ENCODE results near the gene COTL1.
"Not testable (repeated sequence)": the region's sequence is repeated elsewhere in the genome, so short reads cannot be mapped to it uniquely, and the experiment has no call there.

Gene COTL1

DNA sequence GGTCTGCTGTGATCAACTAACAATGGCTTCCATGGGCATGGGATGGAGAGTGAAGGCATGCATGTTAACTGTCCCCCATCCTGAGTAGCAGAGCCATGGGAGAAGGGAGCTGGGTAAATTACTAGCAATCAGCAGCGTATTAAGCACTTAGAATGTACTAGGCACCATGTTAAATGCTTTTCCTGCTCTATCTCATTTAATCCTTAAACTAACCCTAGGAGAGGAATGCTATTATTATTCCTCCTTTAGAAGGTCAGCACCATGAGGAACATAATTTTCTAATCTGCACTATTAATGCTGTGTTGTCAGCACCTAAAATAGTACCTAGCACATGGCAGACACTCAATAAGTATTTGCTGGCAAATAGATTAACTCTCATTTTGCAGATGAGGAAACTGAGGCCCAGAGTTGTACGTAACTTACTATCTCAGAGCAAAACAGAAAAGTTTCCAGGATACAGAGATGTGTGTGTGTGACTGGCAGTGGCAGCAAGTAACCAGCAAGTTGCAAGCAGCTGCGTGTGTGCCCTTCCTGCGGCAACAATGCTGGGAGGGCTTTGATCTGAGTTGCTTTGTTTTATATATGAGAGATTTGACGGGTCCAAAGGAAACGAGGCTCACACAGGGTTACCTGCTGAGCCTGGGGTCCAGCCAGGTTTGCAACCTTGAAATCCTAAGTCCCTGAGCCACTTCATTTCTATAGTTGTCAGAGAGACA is 23.9 kb upstream of the COTL1 start:
- H3K27ac ChIP-seq: peak overlapping the region; percentile 45
- TF ChIP-seq, protein P1, sequence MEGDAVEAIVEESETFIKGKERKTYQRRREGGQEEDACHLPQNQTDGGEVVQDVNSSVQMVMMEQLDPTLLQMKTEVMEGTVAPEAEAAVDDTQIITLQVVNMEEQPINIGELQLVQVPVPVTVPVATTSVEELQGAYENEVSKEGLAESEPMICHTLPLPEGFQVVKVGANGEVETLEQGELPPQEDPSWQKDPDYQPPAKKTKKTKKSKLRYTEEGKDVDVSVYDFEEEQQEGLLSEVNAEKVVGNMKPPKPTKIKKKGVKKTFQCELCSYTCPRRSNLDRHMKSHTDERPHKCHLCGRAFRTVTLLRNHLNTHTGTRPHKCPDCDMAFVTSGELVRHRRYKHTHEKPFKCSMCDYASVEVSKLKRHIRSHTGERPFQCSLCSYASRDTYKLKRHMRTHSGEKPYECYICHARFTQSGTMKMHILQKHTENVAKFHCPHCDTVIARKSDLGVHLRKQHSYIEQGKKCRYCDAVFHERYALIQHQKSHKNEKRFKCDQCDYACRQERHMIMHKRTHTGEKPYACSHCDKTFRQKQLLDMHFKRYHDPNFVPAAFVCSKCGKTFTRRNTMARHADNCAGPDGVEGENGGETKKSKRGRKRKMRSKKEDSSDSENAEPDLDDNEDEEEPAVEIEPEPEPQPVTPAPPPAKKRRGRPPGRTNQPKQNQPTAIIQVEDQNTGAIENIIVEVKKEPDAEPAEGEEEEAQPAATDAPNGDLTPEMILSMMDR (conservative IDR thresholded peaks at IDR 0.05): no peak

DNA sequence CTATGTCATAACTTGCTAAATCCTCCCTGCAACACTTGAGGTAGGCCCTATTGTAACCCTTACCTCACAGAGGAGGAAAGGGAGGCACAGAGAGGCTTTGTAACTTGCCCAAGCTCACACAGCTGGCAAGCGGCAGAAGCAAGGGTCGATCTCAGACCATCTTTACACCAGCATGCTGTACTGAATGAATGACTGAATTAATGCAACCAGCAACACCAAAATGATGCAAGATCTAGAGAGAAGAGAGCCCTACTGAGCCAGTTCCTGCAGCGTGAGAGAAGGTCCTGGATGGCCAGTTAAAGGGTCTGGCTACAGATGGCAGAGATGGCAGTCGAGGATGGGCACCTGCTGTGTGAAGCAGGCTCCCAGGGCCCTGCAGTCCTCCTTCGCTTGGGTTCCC is 22.3 kb upstream of the COTL1 start:
- TF ChIP-seq, protein P1 (conservative IDR thresholded peaks at IDR 0.05): no peak
- no peak overlapping the region for H3K27ac ChIP-seq

DNA sequence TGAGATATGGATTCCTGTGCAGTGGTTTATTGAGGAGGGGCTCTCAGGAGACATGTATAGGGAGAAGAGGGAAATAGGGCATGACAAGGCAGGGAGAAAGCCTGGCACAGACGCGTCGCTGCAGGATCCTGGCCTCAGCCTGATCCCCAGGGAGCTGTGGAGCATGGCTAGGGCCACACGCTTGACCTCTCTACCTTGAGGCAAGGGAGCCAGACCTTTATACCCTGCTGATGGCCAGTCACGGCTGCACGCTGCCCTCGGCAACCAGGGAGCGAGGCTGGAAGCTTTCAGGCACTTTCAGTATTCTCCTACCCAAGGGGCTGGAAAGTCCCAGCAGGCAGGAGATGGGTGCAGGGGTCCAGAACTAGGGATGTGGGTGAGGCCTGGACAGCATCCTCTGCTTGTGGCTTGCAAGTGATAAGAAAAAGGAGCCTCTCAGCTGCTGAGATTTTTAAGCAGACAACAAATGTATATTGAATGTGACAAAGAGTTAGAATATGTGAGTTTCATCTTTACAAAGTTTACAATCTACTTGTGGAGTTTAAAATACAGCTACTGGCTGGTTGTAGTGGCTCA is 20.4 kb upstream of the COTL1 start:
- TF ChIP-seq, protein P1 (conservative IDR thresholded peaks at IDR 0.05): no peak
- no peak overlapping the region for H3K27ac ChIP-seq

DNA sequence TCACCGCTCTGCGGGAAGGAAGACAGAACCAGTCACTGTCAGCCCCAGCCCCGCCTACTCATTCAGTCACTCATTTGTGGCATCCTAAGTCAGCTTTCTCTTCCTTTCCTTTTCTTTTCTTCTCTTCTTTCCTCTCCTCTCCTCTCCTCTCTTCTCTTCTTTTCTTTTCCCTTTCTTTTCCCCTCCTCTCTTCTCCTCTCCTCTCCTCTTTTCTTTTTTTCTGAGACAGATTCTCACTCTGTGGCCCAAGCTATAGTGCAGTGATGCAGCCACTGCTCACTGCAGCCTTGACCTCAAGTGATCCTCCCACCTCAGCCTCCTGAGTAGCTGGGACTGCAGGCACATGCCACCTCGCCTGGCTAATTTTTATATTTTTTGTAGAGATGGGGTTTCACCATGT is 19.8 kb upstream of the COTL1 start:
- TF ChIP-seq, protein P1 (conservative IDR thresholded peaks at IDR 0.05): no peak
- H3K27ac ChIP-seq: no peak overlapping the region

DNA sequence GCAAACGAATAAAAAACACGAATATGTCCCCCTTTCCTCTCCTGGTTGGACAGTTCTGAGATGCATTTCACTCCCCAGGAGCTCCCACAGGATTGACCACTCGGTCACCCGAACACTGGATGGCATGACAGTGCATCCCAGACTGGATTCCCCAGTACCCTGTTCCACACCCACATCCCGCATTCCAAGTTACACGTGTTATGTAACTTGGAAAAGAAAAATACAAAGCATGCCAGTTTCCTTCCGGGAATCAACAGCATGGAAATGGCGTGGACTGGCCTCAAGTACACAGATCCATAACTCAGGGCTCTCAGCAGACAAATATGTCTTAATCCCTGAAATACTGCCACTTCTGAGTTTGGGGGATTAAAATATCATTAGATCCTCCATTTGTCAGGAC is 17.8 kb upstream of the COTL1 start:
- H3K27ac ChIP-seq: no peak overlapping the region
- TF ChIP-seq, protein P1 (conservative IDR thresholded peaks at IDR 0.05): no peak

DNA sequence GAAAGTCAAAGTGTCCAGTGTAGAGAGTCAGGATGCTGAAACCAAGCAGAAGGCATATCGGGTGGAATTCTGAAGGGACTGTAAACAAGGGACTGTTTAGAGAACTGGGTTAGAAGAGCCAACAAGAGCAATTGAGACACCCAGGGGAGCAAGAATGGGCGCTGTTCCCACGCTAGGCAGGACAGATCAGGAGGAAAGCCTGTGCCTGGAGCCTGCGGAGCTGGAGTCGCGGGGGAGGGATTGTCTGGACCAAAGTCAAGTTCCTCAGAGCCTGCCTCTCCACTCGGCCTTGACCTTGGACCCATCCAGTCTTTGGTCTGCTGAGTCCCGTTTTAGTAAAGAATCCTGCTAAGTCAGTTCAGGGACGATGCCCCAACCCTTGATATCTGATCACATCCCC is 15.7 kb upstream of the COTL1 start:
- TF ChIP-seq, protein P1 (conservative IDR thresholded peaks at IDR 0.05): no peak

DNA sequence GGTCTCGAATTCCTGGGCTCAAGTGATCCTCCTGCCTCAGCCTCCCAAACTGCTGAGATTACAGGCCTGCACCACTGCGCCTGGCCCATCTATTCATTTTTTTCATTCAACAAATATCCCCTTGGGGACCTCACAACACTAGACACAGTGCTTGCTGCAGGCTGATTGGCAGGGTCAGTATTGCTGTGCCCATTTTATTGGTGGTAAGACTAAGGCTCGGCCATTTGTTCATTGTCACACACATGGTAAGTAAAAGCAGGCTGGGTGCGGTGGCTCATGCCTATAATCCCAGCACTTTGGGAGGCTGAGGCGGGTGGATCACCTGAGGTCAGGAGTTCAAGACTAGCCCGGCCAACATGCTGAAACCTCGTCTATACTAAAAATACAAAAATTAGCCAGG is 15.0 kb upstream of the COTL1 start:
- H3K27ac ChIP-seq: not testable (repeated sequence)

More for the DNA sequence above, 15.7 kb upstream of the COTL1 start:
- no peak overlapping the region for H3K27ac ChIP-seq

DNA sequence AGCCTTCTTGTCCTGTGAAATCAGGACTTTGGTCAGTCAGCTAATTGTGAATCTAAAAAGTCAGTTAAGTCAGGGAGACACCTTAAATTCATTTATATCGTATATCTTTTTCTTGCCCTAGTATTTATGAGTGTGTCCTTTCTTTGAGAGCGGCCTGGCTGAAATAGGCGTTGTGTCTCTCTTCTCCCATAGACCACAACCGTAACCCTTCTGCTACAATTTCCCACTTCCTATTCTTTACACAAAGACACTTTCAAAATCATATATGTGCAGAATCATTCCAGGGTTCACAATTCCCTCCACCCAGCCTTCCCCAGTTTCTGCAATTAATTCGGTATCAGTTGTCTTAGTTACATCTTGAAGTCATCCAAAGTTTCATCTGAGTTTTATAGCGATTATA is 14.0 kb upstream of the COTL1 start:
- no peak overlapping the region for H3K27ac ChIP-seq
- TF ChIP-seq, protein P1 (conservative IDR thresholded peaks at IDR 0.05): no peak

Data from VCaP (cell line).